Hematopoietic multipotent progenitor cell treated with erythropoietin and hydrocortisone succinate and interleukin-3 and kit ligand, for 8 days (in vitro differentiated cells): ENCODE results near the gene LRP1B.

Experiments used
- DNase-seq: peaks from one replicate; pipeline ENCODE4 v3.0.0-alpha.2; 2015

Gene LRP1B

GRCh38 chr2:141641462-141641861 is 489.4 kb downstream of the LRP1B start:
- no peak for DNase-seq

DNA sequence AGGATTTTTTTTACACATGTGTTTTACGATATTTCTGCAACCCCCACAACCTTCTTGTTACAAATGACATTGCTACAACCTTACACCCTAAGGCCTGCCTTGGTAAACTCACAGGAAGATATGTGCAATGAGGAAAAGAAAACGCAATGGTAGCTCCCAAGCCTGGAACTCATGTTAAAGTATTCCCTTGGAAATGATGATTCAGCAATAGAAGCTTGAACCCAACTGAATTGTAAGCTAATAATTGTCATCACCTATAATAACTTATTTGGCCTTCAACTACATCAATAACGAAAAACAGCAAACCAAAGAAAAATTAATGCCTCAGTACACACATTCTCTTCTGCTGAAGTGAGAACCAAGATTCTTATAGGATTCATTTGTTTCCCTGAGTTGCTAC is 491.0 kb downstream of the LRP1B start:
- no peak for DNase-seq

DNA sequence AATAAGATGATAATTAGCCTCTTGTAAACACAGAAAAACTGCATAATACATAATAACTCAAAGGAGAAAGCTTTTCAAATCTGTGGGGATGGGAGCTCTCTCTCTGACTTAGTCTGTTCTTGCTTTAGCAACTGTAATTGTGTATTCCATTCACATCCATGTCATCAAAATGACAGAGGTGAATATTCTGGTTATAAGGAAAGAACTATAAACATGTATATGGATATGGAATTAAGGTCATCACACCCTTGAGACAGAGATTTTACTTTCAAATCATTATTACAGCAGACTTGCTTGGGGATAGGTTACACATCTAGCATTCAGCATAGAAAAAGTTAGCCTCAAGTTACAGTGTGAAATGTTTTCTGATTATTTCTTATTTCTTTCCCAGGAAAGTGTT is 497.7 kb downstream of the LRP1B start:
- no peak for DNase-seq

- no peak for DNase-seq
Measured at GRCh38 chr2:141630407-141630930, 500.3 kb downstream of the LRP1B start.

GRCh38 chr2:141620372-141620771 is 510.4 kb downstream of the LRP1B start:
- no peak for DNase-seq

DNA sequence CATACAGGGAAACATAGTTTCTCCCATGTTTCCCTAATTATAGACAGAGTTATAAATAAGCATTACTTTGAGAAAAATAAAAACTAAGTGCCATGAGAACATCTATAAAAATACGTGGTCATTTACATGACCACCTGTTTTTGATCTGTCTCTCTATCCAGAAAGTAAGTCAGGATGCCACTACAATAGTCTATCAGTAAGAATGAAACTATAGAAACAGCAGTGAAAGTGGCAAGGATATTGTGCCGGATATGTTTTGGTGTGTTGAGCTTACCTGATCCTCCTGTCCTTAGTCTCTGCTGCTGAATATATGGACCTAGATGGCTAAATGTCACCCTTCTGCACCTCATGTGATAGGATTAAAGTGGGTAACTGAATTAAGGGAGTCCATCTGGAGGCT is 512.4 kb downstream of the LRP1B start:
- DNase-seq: no peak

DNA sequence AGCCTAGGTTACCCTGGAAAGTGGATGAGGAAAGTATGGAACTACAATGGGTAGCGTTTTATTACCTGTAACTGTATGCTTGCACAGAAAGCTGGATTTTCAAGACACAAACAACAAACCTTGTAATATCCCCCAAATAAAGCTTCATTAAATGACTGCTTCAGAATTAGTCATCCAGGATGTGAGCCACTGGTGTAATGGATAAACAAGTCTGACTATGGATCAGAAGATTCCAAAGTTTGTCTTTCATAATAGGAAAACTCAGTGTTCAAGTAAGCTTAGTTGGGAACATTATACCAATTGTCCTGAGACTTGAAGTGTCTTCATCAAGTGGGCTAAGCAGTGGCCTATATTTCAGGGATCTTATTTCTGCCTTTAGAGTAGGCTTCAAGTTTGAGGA is 518.8 kb downstream of the LRP1B start:
- DNase-seq: no peak

DNA sequence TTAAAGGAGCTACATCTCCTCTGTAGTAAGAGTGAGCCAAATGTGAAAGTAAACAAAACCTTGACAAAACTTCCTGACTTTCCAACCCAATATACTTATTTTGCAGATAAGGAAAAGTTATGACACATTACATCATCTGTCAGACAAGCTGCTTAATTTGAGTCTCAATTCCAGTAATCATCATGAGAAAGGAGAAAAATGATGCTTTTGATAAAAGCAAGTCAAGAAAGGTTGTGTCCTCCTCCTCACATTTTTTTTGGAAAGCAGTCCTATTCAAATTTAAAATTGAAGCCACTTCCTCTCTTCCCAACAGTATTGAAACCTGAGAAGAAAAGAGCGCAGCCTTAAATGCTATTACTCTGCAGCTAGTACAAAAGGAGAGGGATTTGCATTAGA is 519.6 kb downstream of the LRP1B start:
- DNase-seq: no peak

DNA sequence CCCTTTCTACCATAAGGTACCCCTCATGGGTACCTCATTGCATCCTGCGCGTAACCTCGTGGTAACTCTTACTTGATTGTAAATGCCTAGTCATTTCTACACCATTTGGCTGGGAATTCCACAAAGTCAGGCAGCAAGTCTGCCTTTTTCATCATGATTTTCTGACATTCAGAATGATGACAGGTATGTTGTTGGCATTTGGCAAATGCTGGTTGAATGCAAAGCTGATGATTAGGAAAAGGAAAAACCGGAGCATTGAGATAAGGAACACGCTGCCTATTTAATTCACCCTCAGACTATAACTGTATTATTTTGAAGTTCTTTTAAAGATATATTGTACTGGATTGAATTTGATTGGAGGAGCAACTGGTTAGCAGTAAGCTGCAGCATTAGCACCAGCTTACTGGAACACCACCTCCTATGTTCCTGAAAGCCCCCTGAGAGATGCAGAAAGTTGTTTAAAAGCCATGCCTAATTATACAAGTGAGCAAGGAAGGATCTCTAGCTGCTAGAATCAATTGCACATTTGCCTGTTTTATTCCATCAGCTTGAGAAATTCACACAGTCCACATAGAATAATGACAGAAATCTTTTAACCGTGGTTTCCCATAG is 520.1 kb downstream of the LRP1B start:
- no peak for DNase-seq

DNA sequence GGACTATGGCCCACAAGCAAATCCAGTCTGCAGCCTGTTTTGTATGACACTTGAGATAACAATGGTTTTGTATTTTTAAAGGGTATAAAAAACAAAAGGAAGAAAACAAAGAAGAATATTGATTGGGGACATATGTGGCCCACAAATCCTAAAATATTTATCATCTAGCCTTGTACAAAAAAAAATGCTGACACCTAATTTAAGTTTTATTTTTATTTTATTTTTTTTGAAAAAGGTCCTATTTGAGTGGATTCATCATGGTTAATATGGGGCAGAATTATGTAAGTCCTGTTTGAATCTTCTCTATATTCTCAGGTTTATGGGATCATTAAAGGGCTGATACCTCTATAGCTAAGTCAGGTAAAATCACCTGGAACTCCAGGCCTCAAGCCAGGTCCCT is 525.7 kb downstream of the LRP1B start:
- DNase-seq: no peak

DNA sequence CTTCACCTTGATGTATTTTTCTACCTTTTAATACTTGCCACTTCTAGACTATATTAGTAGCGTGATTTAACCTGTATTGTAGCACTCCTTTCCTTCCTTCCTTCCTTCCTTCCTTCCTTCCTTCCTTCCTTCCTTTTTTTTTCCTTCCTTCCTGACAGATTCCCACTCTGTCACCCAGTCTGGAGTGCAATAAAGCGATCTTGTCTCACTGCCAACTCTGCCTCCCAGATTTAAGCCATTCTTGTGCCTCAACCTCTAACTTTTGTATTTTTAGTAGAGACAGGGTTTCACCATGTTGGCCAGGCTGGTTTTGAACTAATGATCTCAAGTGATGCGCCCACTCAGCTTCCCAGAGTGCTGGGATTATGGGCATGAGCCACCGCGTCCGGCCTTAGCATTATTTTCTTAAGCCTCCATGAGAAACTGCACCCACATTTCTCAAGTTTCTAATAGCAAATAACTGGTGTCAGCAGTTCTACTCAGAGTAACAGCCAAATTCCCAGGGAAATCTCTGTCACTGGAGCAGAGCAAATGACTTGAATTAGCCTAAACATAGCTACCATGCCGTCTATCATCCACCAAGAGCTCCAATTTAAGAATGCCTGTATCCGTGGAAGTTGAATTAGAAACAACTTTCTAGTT is 529.2 kb downstream of the LRP1B start:
- no peak for DNase-seq

GRCh38 chr2:141599721-141600120 is 531.1 kb downstream of the LRP1B start:
- no peak for DNase-seq

GRCh38 chr2:141598982-141599381 is 531.8 kb downstream of the LRP1B start:
- no peak for DNase-seq

DNA sequence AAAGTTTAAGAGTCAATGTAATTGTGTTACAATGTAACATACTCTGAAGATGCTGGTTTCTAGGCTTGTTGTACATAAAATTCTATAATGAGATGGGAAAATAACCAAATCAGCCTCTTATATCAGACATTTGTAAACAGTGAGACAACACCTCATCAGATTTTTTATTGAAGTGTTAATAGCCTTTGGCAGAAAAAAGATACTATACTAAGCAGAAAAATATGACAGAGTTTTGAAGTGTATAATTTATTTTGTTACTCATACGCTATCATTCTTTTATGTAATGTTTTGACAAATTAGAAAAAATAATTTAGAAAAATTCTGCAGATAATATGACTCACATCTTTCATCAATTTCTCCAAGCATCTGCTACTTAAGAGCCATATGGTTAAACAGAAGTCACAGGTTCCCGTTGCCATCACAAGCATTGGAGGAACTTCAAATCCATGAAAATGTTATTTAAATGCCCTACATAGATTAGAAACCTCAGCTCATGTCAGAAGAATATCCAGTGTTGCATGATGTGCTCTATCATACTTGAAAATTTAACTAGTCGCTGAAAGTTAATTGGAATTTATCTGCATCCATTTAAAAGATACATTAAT is 535.4 kb downstream of the LRP1B start:
- DNase-seq: no peak

GRCh38 chr2:141591787-141592186 is 539.0 kb downstream of the LRP1B start:
- DNase-seq: no peak

- DNase-seq: no peak
Measured at GRCh38 chr2:141590620-141591019, 540.2 kb downstream of the LRP1B start.

DNA sequence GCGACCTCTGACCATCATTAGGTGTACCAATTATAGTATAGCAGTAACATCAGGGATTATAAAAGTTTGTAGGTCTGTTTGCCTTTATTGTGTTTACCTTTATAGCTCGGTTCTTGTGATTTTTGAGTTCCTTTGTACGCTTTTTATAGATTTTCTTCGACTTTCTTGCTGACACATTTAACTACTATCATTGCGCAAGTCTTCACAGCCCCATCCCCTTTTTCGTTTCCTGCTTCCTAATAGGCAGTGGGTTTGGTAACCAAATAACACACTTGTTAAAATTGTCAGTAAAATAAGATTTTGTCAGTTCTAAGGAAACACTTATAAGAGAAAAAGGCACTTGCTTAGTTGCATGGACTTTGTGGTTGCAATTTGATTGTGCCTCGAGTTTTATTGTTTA is 541.5 kb downstream of the LRP1B start:
- no peak for DNase-seq

- no peak for DNase-seq
Measured at GRCh38 chr2:141586985-141587384, 543.8 kb downstream of the LRP1B start.

DNA sequence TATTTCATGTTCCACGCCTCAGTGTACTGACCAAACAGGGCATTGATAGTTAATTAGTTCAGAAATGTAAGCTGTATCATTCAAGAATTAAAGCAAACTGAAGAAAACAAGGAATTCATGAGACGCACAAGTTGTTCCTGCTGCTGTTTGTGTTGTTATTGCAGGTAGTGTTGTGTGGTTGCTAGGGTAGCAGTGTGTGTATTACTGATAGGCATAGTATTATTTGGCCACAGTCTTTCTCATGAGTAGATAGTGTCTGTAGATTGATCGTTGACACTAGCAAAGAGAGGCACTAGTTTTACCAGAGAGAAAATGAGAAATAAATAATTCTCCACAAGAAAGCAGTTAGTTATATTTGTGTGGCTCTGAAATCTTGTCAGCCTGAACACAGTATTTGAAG is 548.6 kb downstream of the LRP1B start:
- no peak for DNase-seq

DNA sequence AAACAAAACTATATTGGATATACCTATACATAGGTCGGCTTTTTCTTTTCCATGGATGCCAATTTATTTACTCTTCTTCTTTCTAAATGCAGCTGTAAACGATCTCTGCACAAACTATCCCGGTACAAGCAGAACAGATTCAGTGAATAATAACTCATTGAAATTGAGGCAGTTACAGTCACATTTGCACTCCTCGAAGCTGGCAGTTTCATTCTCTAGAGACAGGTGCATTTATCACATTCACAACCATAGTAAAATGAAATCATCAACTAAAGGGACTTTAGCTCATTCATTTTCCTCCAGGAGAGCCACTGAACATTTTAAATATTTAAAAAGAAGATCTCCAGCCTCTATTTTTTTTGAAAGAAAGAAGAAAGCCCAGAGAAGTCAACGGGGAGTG is 551.7 kb downstream of the LRP1B start:
- DNase-seq: no peak

DNA sequence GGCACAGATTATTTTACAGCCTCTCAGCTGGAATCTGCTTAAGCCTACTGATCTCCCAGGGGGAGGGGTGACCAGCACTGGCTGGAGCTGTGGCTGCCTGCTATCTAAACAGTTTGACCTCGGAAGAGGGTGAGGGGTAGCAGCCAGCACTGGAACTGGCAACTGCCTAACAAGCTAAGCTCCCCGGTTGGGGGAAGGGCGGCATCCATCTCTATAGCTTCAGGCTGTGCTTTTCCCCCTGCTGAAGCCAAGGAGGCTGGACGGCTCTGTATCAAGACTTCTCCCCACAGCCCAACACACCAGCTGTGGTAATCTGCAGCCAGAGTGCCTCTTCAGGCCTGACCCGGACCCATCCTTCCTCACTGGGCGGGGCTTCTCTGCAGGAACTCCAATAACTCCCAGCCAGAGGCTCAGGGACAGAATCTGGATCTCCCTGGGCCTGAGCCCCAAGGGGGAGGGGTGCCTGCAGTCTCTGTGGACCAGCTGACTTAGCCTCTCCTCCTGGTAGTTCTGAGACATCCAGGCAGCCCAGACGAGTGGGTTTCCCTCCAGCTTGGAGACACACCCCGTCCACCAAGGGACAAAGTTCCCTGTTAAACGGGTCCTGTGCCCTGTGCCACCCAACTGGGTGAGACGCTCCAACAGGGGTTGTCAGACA is 560.2 kb downstream of the LRP1B start:
- no peak for DNase-seq

GRCh38 chr2:141569941-141570340 is 560.9 kb downstream of the LRP1B start:
- no peak for DNase-seq

DNA sequence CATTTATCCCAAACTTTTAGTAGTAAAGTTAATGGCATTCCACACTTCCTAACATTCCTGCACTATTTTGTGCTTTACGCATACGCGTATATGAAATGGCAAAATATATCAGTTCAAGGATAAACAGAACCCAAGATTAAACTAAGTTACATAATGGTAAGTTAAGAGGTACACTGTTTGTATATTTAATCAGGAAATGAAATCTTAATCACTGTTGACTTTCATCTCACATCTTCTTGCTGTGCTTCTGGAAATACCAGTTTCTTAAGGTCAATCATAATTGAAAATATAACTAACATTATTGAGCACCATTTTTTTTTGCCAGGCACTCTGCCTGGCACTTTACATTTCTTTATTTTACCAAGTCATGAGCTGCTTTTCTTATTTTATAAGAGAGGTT is 565.2 kb downstream of the LRP1B start:
- DNase-seq: no peak

DNA sequence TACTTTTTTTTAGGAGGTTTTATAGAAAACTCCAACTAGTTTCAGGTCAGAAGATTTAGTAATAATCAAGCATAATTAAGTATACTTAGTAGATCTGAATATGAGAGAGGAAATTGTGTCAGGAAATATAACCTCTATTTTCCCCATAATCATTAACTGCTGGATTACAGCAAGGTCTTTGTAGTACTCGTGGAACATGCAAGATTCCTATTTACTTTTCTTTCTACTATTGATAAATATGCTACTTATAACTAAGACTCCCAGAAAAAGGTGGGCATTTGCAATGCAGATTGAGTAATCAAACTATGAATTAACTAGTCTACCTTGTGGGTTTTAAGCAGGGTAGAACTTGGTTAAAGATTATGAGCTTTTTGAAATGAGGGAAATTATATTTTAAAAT is 570.1 kb downstream of the LRP1B start:
- no peak for DNase-seq
